ENCODE measurements around the gene IGSF5. TPM values are rescaled to one million over a fixed set of nuclear protein-coding genes. Genes with fewer than 3 reads are reported as not detected.

IGSF5 gene
- total RNA-seq, 3 donors from 2014 or later (not counting 1 experiment from before 2014, with no cell fraction given) = not detected

- no peaks in the 10 kb centered on the region for H3K4me1 Mint-ChIP-seq
Measured at GRCh38 chr21:39849014-39849655, 104.2 kb downstream of the IGSF5 start.

GRCh38 chr21:39850333-39850732 is 105.3 kb downstream of the IGSF5 start:
- TF ChIP-seq CTCF (IDR thresholded peaks at IDR 0.05) = no peak
- peaks cover 0 to 5% of the 10 kb centered on the region in 2 donors for H3K9me3 Mint-ChIP-seq
- 75% methylated on average over 1 of the region's 2 CpGs for WGBS (ENCODE audit: insufficient coverage)
- ATAC-seq (no peak), DNase-seq (no peak)
- H3K27me3 Mint-ChIP-seq (ENCODE audit: low read depth in 2 of 2) = no peaks in the 10 kb centered on the region
- no peaks in the 10 kb centered on the region for H3K36me3 Mint-ChIP-seq
- Histone ChIP-seq H3K27me3 (ENCODE audit: control insufficient read depth, insufficient read depth, low read length) (no peaks in the 10 kb centered on the region), H3K4me1 (ENCODE audit: control insufficient read depth, insufficient read depth, low read length) (no peaks in the 10 kb centered on the region), H3K27ac (ENCODE audit: low read length) (no peak overlapping the region), H3K36me3 (ENCODE audit: control insufficient read depth, insufficient read depth, low read length) (no peaks in the 10 kb centered on the region), H3K4me3 (ENCODE audit: low read length) (no peak overlapping the region), H3K9me3 (ENCODE audit: control insufficient read depth, insufficient read depth, low read length) (no peaks in the 10 kb centered on the region)
- intact Hi-C loops (cut with micrococcal nuclease) = no loop called here
- H3K4me1 Mint-ChIP-seq = no peaks in the 10 kb centered on the region
- no peak overlapping the region for H3K4me3 Mint-ChIP-seq
- no peak overlapping the region for H3K27ac Mint-ChIP-seq

More at GRCh38 chr21:39849014-39849655, 104.2 kb downstream of the IGSF5 start:
- H3K4me3 ChIP-seq (ENCODE audit: low read length) = no peak overlapping the region
- Mint-ChIP-seq H3K9me3 (peaks cover 0 to 5% of the 10 kb centered on the region in 2 donors), H3K27me3 (ENCODE audit: low read depth in 2 of 2) (no peaks in the 10 kb centered on the region), H3K27ac (no peak overlapping the region), H3K36me3 (no peaks in the 10 kb centered on the region), H3K4me3 (no peak overlapping the region)
- no peak overlapping the region for H3K27ac ChIP-seq (ENCODE audit: low read length)
- H3K27me3 ChIP-seq (ENCODE audit: control insufficient read depth, insufficient read depth, low read length) = no peaks in the 10 kb centered on the region
- DNase-seq (no peak), ATAC-seq (no peak)
- H3K4me1 ChIP-seq (ENCODE audit: control insufficient read depth, insufficient read depth, low read length) = no peaks in the 10 kb centered on the region
- TF ChIP-seq CTCF (IDR thresholded peaks at IDR 0.05) = no peak
- no peaks in the 10 kb centered on the region for H3K9me3 ChIP-seq (ENCODE audit: control insufficient read depth, insufficient read depth, low read length)
- H3K36me3 ChIP-seq (ENCODE audit: control insufficient read depth, insufficient read depth, low read length) = no peaks in the 10 kb centered on the region
- 89% methylated on average over 10 of the region's 10 CpGs for whole genome bisulfite sequencing (ENCODE audit: insufficient coverage)
- intact Hi-C loops (cut with micrococcal nuclease) = no loop called here

- intact Hi-C loops (cut with micrococcal nuclease) = no loop called here
- 83% methylated on average over 7 of the region's 7 CpGs for WGBS (ENCODE audit: insufficient coverage)
Measured at GRCh38 chr21:39851002-39851618, 106.1 kb downstream of the IGSF5 start.

More at GRCh38 chr21:39851002-39851618, 106.1 kb downstream of the IGSF5 start:
- DNase-seq (no peak), ATAC-seq (no peak)
- H3K9me3 Mint-ChIP-seq = peaks cover 0 to 5% of the 10 kb centered on the region in 2 donors
- H3K4me1 ChIP-seq (ENCODE audit: control insufficient read depth, insufficient read depth, low read length) = no peaks in the 10 kb centered on the region
- H3K27me3 ChIP-seq (ENCODE audit: control insufficient read depth, insufficient read depth, low read length) = no peaks in the 10 kb centered on the region
- H3K27ac ChIP-seq (ENCODE audit: low read length) = no peak overlapping the region
- no peaks in the 10 kb centered on the region for H3K36me3 ChIP-seq (ENCODE audit: control insufficient read depth, insufficient read depth, low read length)
- H3K4me1 Mint-ChIP-seq = no peaks in the 10 kb centered on the region
- TF ChIP-seq CTCF (IDR thresholded peaks at IDR 0.05) = no peak
- H3K4me3 ChIP-seq (ENCODE audit: low read length) = no peak overlapping the region
- H3K4me3 Mint-ChIP-seq = no peak overlapping the region
- H3K36me3 Mint-ChIP-seq = no peaks in the 10 kb centered on the region
- H3K9me3 ChIP-seq (ENCODE audit: control insufficient read depth, insufficient read depth, low read length) = no peaks in the 10 kb centered on the region
- no peaks in the 10 kb centered on the region for H3K27me3 Mint-ChIP-seq (ENCODE audit: low read depth in 2 of 2)
- H3K27ac Mint-ChIP-seq = no peak overlapping the region

Other genes starting within 250 kb of the IGSF5 start
- gene B3GALT5, start 132.2 kb upstream of the IGSF5 start, total RNA-seq = under 1 TPM in 1 of 3 donors, not detected in 2; 0.05 TPM
- gene PCP4, start 122.3 kb downstream of the IGSF5 start, total RNA-seq = not detected

Measured in natural killer cell (primary cell).